DOHH2 (cell line): ENCODE measurements around the gene RIN2.

Experiments used
- H3F3A ChIP-seq: fragments of 200-600 bp; sonication (generic), shearing (Covaris generic); 2 replicates; pipeline ENCODE4 v1.6.0; 2016; ENCODE audit warnings: antibody characterized with exemption, mild to moderate bottlenecking; ENCODE audit not compliant: control insufficient read depth, insufficient read depth
- H3K27ac ChIP-seq: fragments of 200-600 bp; sonication (generic); 2 replicates; pipeline ENCODE4 v1.5.1; 2014; ENCODE audit warnings: low read depth, mild to moderate bottlenecking, low read length, moderate library complexity
- H3K27me3 ChIP-seq: fragments of 200-600 bp; sonication (generic); 2 replicates; pipeline ENCODE4 v1.6.1; 2014; ENCODE audit warnings: mild to moderate bottlenecking, low read length, mixed read lengths; ENCODE audit not compliant: control insufficient read depth
- H3K36me3 ChIP-seq: fragments of 200-600 bp; sonication (generic); 2 replicates; pipeline ENCODE4 v1.6.1; 2014; ENCODE audit warnings: mild to moderate bottlenecking, low read length, moderate library complexity, mixed read lengths; ENCODE audit not compliant: control insufficient read depth
- H3K4me1 ChIP-seq: fragments of 200-600 bp; sonication (generic); 2 replicates; pipeline ENCODE4 v1.6.1; 2014; ENCODE audit warnings: mild to moderate bottlenecking, low read length, mixed read lengths; ENCODE audit not compliant: control insufficient read depth
- H3K4me2 ChIP-seq: fragments of 200-600 bp; sonication (generic); 2 replicates; pipeline ENCODE4 v1.6.0; 2014; ENCODE audit warnings: mild to moderate bottlenecking, low read length, moderate library complexity
- H3K4me3 ChIP-seq: fragments of 200-600 bp; sonication (generic); 2 replicates; pipeline ENCODE4 v1.5.1; 2014; ENCODE audit warnings: mild to moderate bottlenecking, low read length, mixed read lengths
- H3K79me2 ChIP-seq: fragments of 200-600 bp; sonication (generic); 2 replicates; pipeline ENCODE4 v1.6.1; 2014; ENCODE audit warnings: mild to moderate bottlenecking, low read length, mixed read lengths; ENCODE audit not compliant: control insufficient read depth
- H3K9me2 ChIP-seq: fragments of 200-600 bp; sonication (generic); replicated peaks from 2 replicates; pipeline ENCODE4 v1.6.1; 2014; ENCODE audit warnings: mild to moderate bottlenecking, low read length, mixed read lengths; ENCODE audit not compliant: control insufficient read depth
- H3K9me3 ChIP-seq: fragments of 200-600 bp; sonication (generic); 2 replicates; pipeline ENCODE4 v1.6.1; 2014; ENCODE audit warnings: antibody characterized with exemption, low read length, mixed read lengths; ENCODE audit not compliant: control insufficient read depth, insufficient read depth
- H4K20me1 ChIP-seq: fragments of 200-600 bp; sonication (generic); 2 replicates; pipeline ENCODE4 v1.6.0; 2014; ENCODE audit warnings: low read depth, mild to moderate bottlenecking, antibody characterized with exemption, low read length, moderate library complexity; ENCODE audit not compliant: control insufficient read depth, insufficient read depth
- EZH2phosphoT487 ChIP-seq: fragments of 200-600 bp; sonication (generic); IDR thresholded peaks from 2 replicates; pipeline ENCODE4 v1.6.1; 2017; ENCODE audit warnings: borderline replicate concordance, mild to moderate bottlenecking, antibody characterized with exemption, low read length, moderate library complexity, mixed read lengths
- TF ChIP-seq, protein P1 (sequence below): fragments of 200-600 bp; sonication (generic); IDR thresholded peaks from one replicate; pipeline ENCODE4 v1.5.1; 2014; ENCODE audit warnings: antibody characterized with exemption, mild to moderate bottlenecking, low read depth, low read length; ENCODE audit not compliant: poor library complexity, severe bottlenecking

Gene RIN2

DNA sequence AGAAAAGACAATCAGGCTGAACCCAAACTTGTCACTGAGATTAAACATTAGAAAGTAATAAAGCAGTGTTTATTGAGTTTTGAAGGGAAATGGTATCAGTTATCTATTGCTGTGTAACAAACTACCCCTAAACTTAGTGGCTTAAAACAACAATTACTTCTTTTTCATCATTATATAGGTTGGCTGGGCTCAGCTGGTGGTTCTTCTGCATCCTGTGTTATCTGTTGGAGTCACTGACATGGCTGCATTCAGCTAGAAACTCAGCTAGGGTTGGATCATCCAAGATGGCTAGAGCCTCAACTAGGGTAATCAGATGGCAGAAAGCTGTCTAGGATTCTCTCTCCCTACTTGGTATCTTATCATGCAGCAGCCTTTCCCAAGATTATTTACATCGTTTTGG, 12.5 kb upstream of the RIN2 start:
- TF ChIP-seq, protein P1, sequence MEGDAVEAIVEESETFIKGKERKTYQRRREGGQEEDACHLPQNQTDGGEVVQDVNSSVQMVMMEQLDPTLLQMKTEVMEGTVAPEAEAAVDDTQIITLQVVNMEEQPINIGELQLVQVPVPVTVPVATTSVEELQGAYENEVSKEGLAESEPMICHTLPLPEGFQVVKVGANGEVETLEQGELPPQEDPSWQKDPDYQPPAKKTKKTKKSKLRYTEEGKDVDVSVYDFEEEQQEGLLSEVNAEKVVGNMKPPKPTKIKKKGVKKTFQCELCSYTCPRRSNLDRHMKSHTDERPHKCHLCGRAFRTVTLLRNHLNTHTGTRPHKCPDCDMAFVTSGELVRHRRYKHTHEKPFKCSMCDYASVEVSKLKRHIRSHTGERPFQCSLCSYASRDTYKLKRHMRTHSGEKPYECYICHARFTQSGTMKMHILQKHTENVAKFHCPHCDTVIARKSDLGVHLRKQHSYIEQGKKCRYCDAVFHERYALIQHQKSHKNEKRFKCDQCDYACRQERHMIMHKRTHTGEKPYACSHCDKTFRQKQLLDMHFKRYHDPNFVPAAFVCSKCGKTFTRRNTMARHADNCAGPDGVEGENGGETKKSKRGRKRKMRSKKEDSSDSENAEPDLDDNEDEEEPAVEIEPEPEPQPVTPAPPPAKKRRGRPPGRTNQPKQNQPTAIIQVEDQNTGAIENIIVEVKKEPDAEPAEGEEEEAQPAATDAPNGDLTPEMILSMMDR = no peak
- TF ChIP-seq EZH2phosphoT487 = no peak
- Histone ChIP-seq H3F3A (no peaks in the 10 kb centered on the region), H3K27ac (no peak overlapping the region), H4K20me1 (no peaks in the 10 kb centered on the region), H3K4me3 (no peak overlapping the region), H3K9me2 (no peaks in the 10 kb centered on the region), H3K79me2 (no peaks in the 10 kb centered on the region), H3K36me3 (no peaks in the 10 kb centered on the region), H3K27me3 (no peaks in the 10 kb centered on the region), H3K9me3 (no peaks in the 10 kb centered on the region), H3K4me1 (no peaks in the 10 kb centered on the region), H3K4me2 (no peak overlapping the region)

DNA sequence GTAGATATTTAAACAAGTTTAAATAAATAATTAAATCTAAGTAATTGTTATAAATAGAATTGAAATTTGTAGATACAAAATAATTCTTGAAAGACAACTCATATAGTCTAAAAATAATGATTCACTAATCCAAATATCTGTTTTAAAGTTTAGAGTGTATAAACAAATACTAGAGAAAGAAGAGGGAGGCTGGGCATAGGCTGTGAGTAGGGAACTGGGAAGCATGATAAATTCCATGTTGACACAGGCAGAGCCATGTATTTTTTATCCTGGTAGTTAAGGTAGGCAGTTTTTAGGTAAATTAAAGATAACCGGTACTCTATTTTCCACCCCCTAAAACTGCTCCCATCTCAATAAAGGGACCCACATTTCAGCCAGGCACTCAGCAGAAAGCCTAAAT, 11.7 kb upstream of the RIN2 start:
- Histone ChIP-seq H3K9me3 (no peaks in the 10 kb centered on the region), H3K9me2 (no peaks in the 10 kb centered on the region), H4K20me1 (no peaks in the 10 kb centered on the region), H3K4me1 (no peaks in the 10 kb centered on the region), H3K79me2 (no peaks in the 10 kb centered on the region), H3K27ac (no peak overlapping the region), H3F3A (no peaks in the 10 kb centered on the region), H3K4me2 (no peak overlapping the region), H3K36me3 (no peaks in the 10 kb centered on the region), H3K27me3 (no peaks in the 10 kb centered on the region), H3K4me3 (no peak overlapping the region)
- TF ChIP-seq EZH2phosphoT487 = no peak
- TF ChIP-seq, protein P1 = no peak

DNA sequence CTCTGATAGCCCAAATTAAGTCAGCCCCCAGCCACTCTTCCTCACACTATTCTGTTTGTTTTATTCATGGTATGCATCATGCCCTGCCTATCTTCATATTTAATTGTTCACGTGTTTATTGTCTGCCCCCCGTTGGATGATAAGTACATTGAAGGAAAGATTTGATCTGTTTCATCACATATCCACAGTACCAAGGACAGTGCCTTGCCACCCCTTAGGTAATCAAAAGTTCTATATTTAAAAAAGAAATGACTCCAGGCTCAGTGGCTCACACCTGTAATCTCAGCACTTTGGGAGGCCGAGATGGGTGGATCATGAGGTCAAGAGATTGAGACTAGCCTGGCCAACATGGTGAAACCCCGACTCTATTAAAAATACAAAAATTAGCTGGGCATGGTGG, 10.2 kb upstream of the RIN2 start:
- Histone ChIP-seq H3K4me2 (no peak overlapping the region), H3K4me3 (no peak overlapping the region), H4K20me1 (no peaks in the 10 kb centered on the region), H3K9me2 (no peaks in the 10 kb centered on the region), H3K79me2 (no peaks in the 10 kb centered on the region), H3K36me3 (no peaks in the 10 kb centered on the region), H3F3A (no peaks in the 10 kb centered on the region), H3K27ac (no peak overlapping the region), H3K9me3 (no peaks in the 10 kb centered on the region), H3K27me3 (no peaks in the 10 kb centered on the region), H3K4me1 (no peaks in the 10 kb centered on the region)
- no peak for TF ChIP-seq EZH2phosphoT487
- TF ChIP-seq, protein P1 = no peak

DNA sequence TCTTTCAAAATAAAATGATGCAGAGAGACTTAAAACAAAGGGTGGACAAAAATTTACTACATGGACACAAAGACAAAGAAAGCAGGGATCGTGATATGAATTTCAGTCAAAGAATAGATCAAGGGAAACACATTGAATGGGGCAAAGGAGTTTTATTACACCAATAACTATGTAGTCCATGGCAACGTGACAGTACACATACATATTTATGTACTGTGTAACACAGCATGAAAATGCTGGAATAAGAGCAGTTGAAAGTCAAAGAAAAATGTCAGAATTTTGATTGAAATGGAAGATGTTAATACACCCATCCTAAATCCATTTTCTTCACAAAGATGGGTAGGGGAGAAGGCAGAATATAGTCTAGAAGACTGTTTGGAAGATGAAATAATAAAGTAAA, 9.4 kb upstream of the RIN2 start:
- no peaks in the 10 kb centered on the region for H3K79me2 ChIP-seq
- H3K27me3 ChIP-seq = no peaks in the 10 kb centered on the region
- no peaks in the 10 kb centered on the region for H4K20me1 ChIP-seq
- H3K9me2 ChIP-seq = no peaks in the 10 kb centered on the region
- no peak overlapping the region for H3K4me2 ChIP-seq
- H3K27ac ChIP-seq = no peak overlapping the region
- H3K36me3 ChIP-seq = no peaks in the 10 kb centered on the region
- TF ChIP-seq, protein P1 = no peak
- no peak for TF ChIP-seq EZH2phosphoT487
- H3K4me3 ChIP-seq = no peak overlapping the region
- no peaks in the 10 kb centered on the region for H3F3A ChIP-seq
- no peaks in the 10 kb centered on the region for H3K9me3 ChIP-seq
- H3K4me1 ChIP-seq = no peaks in the 10 kb centered on the region
